Muscle layer of colon (tissue), 2 donors: ENCODE data around the gene PRKG1.
A peak's percentile ranks its signal among the peaks of the same experiment; 100 is the strongest.

Experiments used
- H3K27ac ChIP-seq: one replicate; pipeline ENCODE4 v1.7.0; 2013; ENCODE audit warnings: low read depth, mild to moderate bottlenecking, low read length, moderate library complexity
- H3K27me3 ChIP-seq, 2 donors: one replicate each; pipeline ENCODE4 v1.7.0; 2013; ENCODE audit warnings: low read length in 2 of 2, mild to moderate bottlenecking in 2 of 2; ENCODE audit not compliant: insufficient read depth in 2 of 2, control insufficient read depth in 1 of 2
- H3K36me3 ChIP-seq: one replicate; pipeline ENCODE4 v1.7.0; 2013; ENCODE audit warnings: mild to moderate bottlenecking, low read length; ENCODE audit not compliant: insufficient read depth
- H3K4me1 ChIP-seq: one replicate; pipeline ENCODE4 v1.7.0; 2013; ENCODE audit warnings: mild to moderate bottlenecking, low read length; ENCODE audit not compliant: insufficient read depth
- H3K4me3 ChIP-seq, 2 donors: one replicate each; pipeline ENCODE4 v1.7.0; 2013; ENCODE audit warnings: low read length in 2 of 2, low read depth in 1 of 2, mild to moderate bottlenecking in 1 of 2, moderate library complexity in 1 of 2
- H3K9ac ChIP-seq: one replicate; pipeline ENCODE4 v1.7.0; 2013; ENCODE audit warnings: low read length
- H3K9me3 ChIP-seq: one replicate; pipeline ENCODE4 v1.7.0; 2013; ENCODE audit warnings: mild to moderate bottlenecking, low read length
- donor health status: abdominal sarcoma.
- donor health status: Adenocarcinoma of cecum.

Gene PRKG1

GRCh38 chr10:51077074-51077473 is 2.8 kb downstream of the PRKG1 start:
- Histone ChIP-seq H3K36me3 (no peaks in the 10 kb centered on the region), H3K27ac (no peak overlapping the region), H3K9me3 (no peaks in the 10 kb centered on the region), H3K9ac (no peak overlapping the region), H3K4me3 (peak overlapping the region in 1 of 2 donors; percentile 95), H3K27me3 (no peaks in the 10 kb centered on the region), H3K4me1 (peaks cover 30% of the 10 kb centered on the region)

DNA sequence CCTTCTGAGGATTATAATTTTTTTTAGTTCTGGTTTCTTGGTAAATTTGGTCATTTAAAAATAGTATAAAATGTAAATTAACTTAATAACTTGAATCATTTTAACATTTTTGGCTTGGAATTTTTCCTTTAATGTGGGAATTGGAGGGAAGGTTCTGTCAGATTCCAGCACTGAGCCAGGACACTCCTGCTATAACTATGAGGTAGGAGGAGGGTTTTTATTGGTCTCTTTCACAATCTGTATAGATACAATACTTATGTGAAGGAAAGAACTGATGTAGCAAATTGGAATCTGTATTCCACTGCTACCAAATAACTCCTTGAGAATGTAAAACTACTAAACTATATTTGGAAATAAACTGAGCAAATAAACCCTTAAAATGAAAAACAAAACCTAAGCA is 3.2 kb downstream of the PRKG1 start:
- no peaks in the 10 kb centered on the region for H3K9me3 ChIP-seq
- H3K9ac ChIP-seq = no peak overlapping the region
- H3K4me1 ChIP-seq = peaks cover 30% of the 10 kb centered on the region
- H3K27me3 ChIP-seq = no peaks in the 10 kb centered on the region
- no peaks in the 10 kb centered on the region for H3K36me3 ChIP-seq
- no peak overlapping the region for H3K4me3 ChIP-seq
- no peak overlapping the region for H3K27ac ChIP-seq

DNA sequence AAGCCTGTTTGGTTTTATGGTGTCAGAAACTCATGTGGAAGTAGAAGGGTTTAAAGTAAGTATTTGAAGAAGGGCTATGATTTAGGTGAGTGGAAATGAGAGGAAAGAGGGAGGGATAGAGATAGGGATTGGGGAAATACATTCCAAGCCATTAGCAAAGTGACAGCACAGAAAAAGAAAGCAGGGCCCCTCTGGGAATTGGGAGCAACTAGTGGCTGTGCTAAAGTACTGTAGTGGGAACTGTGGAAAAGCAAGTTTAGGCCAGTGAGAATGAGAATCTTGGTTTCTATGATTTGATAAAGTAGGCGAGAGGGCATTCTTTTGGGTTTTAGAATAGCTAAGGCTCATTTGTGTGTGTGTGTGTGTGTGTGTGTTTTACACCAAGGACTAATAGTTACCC is 5.0 kb downstream of the PRKG1 start:
- Histone ChIP-seq H3K9ac (no peak overlapping the region), H3K36me3 (no peaks in the 10 kb centered on the region), H3K4me1 (peaks cover 33% of the 10 kb centered on the region), H3K27me3 (no peaks in the 10 kb centered on the region), H3K27ac (peak overlapping the region; percentile 28), H3K4me3 (no peak overlapping the region), H3K9me3 (no peaks in the 10 kb centered on the region)

DNA sequence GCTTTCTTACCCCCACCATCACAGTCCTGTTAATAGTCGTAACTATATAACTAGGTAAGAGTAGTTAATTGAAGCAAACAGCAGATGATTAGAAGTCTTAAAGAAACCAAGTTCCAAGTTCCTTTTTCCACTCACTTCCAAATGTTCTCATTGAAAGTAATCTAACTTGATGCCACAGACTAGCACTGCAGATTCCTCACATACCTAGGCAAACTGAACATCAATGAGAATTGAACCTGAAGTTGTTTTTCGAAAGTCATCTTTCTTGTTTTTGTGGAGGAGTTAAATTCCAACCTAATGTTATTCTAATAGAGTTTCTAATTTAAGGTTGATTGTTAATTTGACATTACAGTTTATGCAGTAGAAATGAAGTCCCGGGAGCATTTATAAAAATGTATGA is 5.5 kb downstream of the PRKG1 start:
- H3K9ac ChIP-seq = no peak overlapping the region
- H3K9me3 ChIP-seq = no peaks in the 10 kb centered on the region
- no peaks in the 10 kb centered on the region for H3K36me3 ChIP-seq
- no peak overlapping the region for H3K4me3 ChIP-seq
- no peaks in the 10 kb centered on the region for H3K27me3 ChIP-seq
- H3K4me1 ChIP-seq = peaks cover 33% of the 10 kb centered on the region
- peak overlapping the region; percentile 28 for H3K27ac ChIP-seq

DNA sequence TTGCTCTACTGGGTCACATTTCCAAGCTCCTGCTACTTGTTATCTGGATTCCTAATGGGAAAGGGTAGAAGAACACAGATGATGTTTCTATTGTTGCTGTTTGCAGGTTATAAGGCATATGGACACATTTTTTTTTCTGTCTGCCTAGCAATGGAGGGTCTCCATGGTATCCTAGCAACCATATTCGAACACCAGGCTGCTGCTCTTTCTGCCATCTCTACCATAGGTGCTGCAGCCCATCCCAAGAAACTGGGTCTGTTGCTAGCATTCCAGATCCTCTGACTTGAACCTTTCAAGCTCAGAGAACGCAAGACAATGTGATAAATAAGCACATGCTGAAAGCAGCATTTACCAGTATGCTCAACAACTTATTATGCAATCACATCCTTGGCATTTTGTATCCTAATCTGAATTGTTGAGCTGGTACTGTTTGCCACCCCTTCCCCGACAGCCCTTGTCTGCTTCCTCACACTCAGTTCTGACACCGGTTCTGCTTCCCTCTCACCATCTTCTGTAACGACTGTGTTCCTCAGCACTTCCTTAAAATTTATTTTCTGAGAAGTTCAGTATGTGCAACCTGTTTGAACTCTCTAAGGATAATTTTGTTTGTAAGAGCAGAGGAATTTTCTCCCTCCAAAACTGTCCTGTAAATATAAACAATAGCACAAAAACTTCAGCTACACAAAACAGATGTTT is 6.2 kb downstream of the PRKG1 start:
- no peaks in the 10 kb centered on the region for H3K36me3 ChIP-seq
- H3K4me1 ChIP-seq = peaks cover 33% of the 10 kb centered on the region
- no peaks in the 10 kb centered on the region for H3K27me3 ChIP-seq
- H3K27ac ChIP-seq = peak overlapping the region; percentile 10
- no peak overlapping the region for H3K4me3 ChIP-seq
- H3K9ac ChIP-seq = no peak overlapping the region
- no peaks in the 10 kb centered on the region for H3K9me3 ChIP-seq

GRCh38 chr10:51082857-51083256 is 8.6 kb downstream of the PRKG1 start:
- H3K9ac ChIP-seq = no peak overlapping the region
- H3K36me3 ChIP-seq = no peaks in the 10 kb centered on the region
- no peaks in the 10 kb centered on the region for H3K9me3 ChIP-seq
- H3K27me3 ChIP-seq = no peaks in the 10 kb centered on the region
- H3K4me3 ChIP-seq = peak overlapping the region; percentile 6 to 24
- H3K4me1 ChIP-seq = peaks cover 38% of the 10 kb centered on the region
- H3K27ac ChIP-seq = peak overlapping the region; percentile 80

DNA sequence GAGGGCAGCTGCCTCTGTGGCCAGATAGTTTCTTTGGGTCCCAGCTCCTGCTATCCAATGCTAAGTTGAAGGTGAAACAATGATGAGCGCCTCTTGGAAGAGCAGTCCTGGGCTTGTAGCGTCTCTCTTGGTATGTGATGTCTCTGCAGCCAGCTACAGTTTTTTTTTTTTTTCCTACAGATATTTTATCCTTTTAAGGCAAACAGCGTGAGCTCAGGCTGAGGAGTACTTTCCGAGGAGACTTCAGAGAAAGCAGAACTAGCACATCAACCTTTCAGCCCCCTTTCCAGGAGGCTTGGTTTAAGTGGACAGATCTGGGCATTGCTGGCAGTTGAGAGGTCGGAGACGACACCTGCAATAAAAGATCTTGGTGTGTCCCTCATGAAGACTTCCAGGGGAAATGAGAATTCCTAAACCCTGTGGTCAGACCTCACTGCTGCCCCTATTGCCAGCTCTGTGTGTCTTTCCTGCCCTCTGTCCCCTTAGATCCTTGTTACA is 9.1 kb downstream of the PRKG1 start:
- peak overlapping the region; percentile 18 to 24 for H3K4me3 ChIP-seq
- peak overlapping the region; percentile 80 for H3K27ac ChIP-seq

DNA sequence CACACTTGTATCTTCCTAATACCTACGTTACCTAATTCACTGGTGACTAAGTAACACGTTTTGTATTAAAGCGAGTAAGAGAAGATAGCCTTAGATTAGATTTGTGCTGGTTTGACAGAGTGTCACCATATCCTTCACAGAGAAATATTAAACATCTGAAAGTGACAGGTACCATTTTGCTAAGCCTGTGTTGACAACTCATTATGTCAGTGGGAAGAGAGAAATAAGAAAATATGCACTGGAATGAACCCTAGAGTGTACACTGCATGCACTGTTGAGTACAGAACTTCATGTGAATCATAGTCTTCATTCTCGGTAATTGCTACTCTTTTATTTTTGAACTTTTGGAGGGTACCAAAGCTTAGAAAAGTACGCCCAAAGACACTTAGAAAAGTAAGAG is 10.9 kb downstream of the PRKG1 start:
- peaks cover 32% of the 10 kb centered on the region for H3K4me1 ChIP-seq
- H3K27me3 ChIP-seq = no peaks in the 10 kb centered on the region
- no peaks in the 10 kb centered on the region for H3K9me3 ChIP-seq
- no peak overlapping the region for H3K9ac ChIP-seq
- H3K27ac ChIP-seq = no peak overlapping the region
- H3K4me3 ChIP-seq = no peak overlapping the region
- no peaks in the 10 kb centered on the region for H3K36me3 ChIP-seq

More for the DNA sequence above, 9.1 kb downstream of the PRKG1 start:
- no peaks in the 10 kb centered on the region for H3K27me3 ChIP-seq
- H3K9me3 ChIP-seq = no peaks in the 10 kb centered on the region
- H3K9ac ChIP-seq = no peak overlapping the region
- H3K4me1 ChIP-seq = peaks cover 38% of the 10 kb centered on the region
- H3K36me3 ChIP-seq = no peaks in the 10 kb centered on the region

DNA sequence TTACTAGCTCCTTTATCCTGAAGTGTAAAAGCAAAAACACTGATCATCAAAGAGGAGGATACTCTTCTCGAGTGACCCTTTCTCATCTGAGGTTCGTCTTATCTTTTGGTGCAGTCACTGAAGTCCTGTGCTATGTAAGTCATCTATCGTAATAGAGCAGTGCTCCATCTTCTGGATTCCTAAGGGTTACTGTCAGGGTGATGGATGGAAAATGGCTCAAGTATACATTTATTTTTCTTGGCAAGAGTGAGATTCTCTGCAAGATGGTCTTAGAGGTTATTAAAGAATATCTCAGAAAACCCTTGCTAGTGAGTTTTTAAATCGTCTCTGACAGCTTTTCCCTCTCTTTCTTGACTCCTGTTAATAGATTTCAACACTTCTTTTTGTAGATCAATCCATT is 12.4 kb downstream of the PRKG1 start:
- Histone ChIP-seq H3K9me3 (no peaks in the 10 kb centered on the region), H3K27me3 (no peaks in the 10 kb centered on the region), H3K27ac (no peak overlapping the region), H3K9ac (no peak overlapping the region), H3K4me1 (peaks cover 28% of the 10 kb centered on the region), H3K36me3 (no peaks in the 10 kb centered on the region), H3K4me3 (no peak overlapping the region)

DNA sequence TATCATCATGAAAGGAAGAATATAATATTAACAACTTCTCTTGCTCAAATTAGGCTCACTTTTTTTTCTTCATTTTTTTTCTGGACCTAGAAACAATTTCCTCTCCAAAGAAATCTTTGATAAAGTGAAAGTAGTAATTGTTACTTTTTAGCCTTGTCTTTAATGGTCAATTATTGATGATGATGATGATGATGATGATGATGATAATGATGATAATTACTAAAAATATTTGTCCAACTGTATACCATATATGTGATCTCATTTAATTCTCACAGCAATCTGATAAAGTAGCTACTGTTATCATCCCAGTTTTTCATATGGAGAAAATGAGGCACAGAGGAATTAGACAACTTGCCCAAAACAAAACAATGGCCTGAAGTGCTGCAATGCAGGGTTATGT is 12.8 kb downstream of the PRKG1 start:
- Histone ChIP-seq H3K9ac (no peak overlapping the region), H3K9me3 (no peaks in the 10 kb centered on the region), H3K4me1 (peaks cover 32% of the 10 kb centered on the region), H3K36me3 (no peaks in the 10 kb centered on the region), H3K4me3 (no peak overlapping the region), H3K27me3 (no peaks in the 10 kb centered on the region), H3K27ac (no peak overlapping the region)

GRCh38 chr10:51090190-51090589 is 15.9 kb downstream of the PRKG1 start:
- H3K27me3 ChIP-seq = no peaks in the 10 kb centered on the region
- H3K4me3 ChIP-seq = no peak overlapping the region
- no peaks in the 10 kb centered on the region for H3K36me3 ChIP-seq
- peaks cover 41% of the 10 kb centered on the region for H3K4me1 ChIP-seq
- no peak overlapping the region for H3K27ac ChIP-seq
- no peak overlapping the region for H3K9ac ChIP-seq
- H3K9me3 ChIP-seq = no peaks in the 10 kb centered on the region

DNA sequence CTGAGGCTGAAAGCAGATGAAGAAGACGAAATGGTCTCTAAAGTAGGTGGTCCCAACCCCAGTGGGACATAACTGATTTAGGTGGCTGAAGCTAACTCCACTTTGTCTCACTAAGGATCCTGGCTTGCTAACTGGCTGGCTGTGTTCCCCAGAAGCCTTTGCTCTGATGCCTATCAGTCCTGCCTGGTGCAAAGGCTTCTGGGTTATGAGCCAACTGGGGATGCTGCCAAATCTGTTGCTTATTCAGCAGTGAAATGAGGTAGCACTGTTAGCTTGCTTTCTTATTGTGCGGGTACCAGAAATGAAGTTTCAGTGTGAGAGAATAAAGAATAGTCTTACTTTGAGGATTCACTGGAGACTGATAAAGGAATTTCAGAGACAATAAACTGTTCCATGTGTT is 18.1 kb downstream of the PRKG1 start:
- no peak overlapping the region for H3K9ac ChIP-seq
- peak overlapping the region in 1 of 2 donors; percentile 23 for H3K4me3 ChIP-seq
- H3K36me3 ChIP-seq = no peaks in the 10 kb centered on the region
- peaks cover 47% of the 10 kb centered on the region for H3K4me1 ChIP-seq
- H3K27ac ChIP-seq = peak overlapping the region; percentile 68
- H3K9me3 ChIP-seq = no peaks in the 10 kb centered on the region
- no peaks in the 10 kb centered on the region for H3K27me3 ChIP-seq
